OCI-LY7 (cell line): ENCODE data around the gene MARCHF7.

ENCODE experiments used
- CTCF ChIP-seq: fragments of 200-600 bp; sonication (generic); conservative IDR thresholded peaks from 2 replicates; pipeline ENCODE4 v1.5.1; 2014; ENCODE audit warnings: mild to moderate bottlenecking, antibody characterized with exemption, low read length, moderate library complexity, mixed read lengths
- EZH2phosphoT487 ChIP-seq: fragments of 200-600 bp; sonication (generic); IDR thresholded peaks from 2 replicates; pipeline ENCODE4 v1.6.1; 2018; ENCODE audit warnings: low read depth, borderline replicate concordance, mild to moderate bottlenecking, mixed run types, antibody characterized with exemption, low read length, moderate library complexity, mixed read lengths

GRCh38 chr2:159703491-159703890 is 8.8 kb upstream of the MARCHF7 start:
- TF ChIP-seq CTCF (no peak), EZH2phosphoT487 (no peak)
